BJ (cell line): Measurements from ENCODE around the gene SRPX2. TPM values are rescaled to one million over a fixed set of nuclear protein-coding genes. Genes with fewer than 3 reads are reported as not detected.

Experiments used
- CTCF ChIA-PET: fragments of 350-600 bp; formaldehyde crosslinking; extraction: SDS; loops from one replicate; lab custom pipeline; 2021; ENCODE audit warnings: antibody characterized with exemption, inconsistent platforms; lab: Yijun Ruan, JAX
- POLR2A ChIA-PET: fragments of 300-600 bp; sonication (Branson Sonifier 250); formaldehyde crosslinking; extraction: SDS; loops from one replicate; lab custom pipeline; 2021; ENCODE audit warnings: antibody characterized with exemption; lab: Charles Lee
- DNase-seq: peaks from one replicate; pipeline ENCODE4 v3.0.0-alpha.2; 2011; ENCODE audit warnings: low read depth
- H3K27me3 ChIP-seq: 2 replicates; pipeline ENCODE4 v1.6.0; 2011; ENCODE audit warnings: low read length; ENCODE audit not compliant: control insufficient read depth, insufficient read depth
- H3K36me3 ChIP-seq: 2 replicates; pipeline ENCODE4 v1.5.1; 2011; ENCODE audit warnings: low read length; ENCODE audit not compliant: control insufficient read depth, insufficient read depth
- H3K4me3 ChIP-seq: 2 replicates; pipeline ENCODE4 v1.5.1; 2011; ENCODE audit warnings: low read depth, mild to moderate bottlenecking, control low read depth, low read length
- CTCF ChIP-seq: IDR thresholded peaks from 2 replicates; pipeline ENCODE4 v1.5.1; 2011; ENCODE audit warnings: low read depth, mild to moderate bottlenecking, control low read depth, inconsistent platforms, low read length, moderate library complexity; ENCODE audit not compliant: insufficient read depth
- polyA minus RNA-seq: library from RNA; depleted of rRNA, polyadenylated mRNA; stranded (reverse); fragments of >200 nt; gene quantifications from 2 replicates; pipeline ENCODE4 v1.2.3, GENCODE V29; 2011; rRNA and poly(A)+ RNA removed
- polyA plus RNA-seq: library from polyadenylated mRNA; depleted of rRNA; stranded (reverse); fragments of >200 nt; gene quantifications from 2 replicates; pipeline ENCODE4 v1.2.3, GENCODE V29; 2011; rRNA removed

The SRPX2 gene
- 47.3 and 52.7 TPM in 2 replicates for polyA plus RNA-seq
- polyA minus RNA-seq, result 15.1 and 19.1 TPM in 2 replicates

DNA sequence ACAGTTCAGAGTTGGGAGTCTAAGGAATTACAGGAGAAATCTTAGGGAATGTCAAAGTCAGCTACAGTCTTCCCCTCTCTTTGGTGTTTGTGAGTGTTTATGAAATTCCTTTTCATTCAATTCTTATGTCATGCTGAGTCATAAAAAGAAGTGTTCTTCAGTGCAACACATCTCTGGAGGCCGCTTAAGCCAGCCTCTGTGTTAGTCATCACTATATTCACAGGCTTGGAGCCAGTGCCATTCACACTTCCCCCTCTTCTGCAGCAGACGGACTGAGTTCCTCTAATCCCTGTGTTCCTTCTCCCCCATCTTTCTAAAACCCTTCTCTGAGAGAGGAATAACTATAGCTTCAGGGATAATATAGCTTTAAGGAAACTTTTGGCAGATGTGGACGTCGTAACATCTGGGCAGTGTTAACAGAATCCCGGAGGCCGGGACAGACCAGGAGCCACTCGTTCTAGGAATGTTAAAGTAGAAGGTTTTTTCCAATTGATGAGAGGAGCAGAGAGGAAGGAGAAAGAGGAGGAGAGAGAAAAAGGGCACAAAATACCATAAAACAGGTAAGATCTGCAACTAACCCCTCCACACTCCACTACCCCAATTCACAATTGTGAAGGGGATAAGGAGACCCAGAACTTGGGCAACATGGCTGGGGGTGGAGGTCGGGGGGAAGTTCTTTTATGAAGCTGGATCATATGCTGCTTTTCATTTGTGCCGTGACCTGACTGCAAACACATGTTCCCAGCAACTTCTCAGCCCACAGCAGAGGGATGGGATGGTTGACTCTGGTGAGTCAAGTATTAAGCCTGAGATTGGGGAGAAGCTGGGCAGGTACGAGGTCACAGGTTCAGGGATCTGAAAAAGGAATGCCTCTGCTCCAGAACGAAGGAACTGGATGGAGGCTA lies at the start of gene SRPX2:
TSS of gene SRPX2 (plus strand) at position 244 of the 905 bp plus-strand sequence. CDS start 2,124 bp downstream, outside the sequence.
- H3K27me3 ChIP-seq, result no peaks in the 10 kb centered on the region
- ChIA-PET POLR2A (no interaction called here), CTCF (interaction anchor here (0.7 to 1.8 kb wide), 3 partner anchors 27 to 41 kb away, joined by 3 to 8 read pairs (median 4); no protein-coding TSS in a partner anchor)
- DNase-seq, result peak; percentile 66
- peak within 1 kb of the TSS; percentile 45 for H3K4me3 ChIP-seq
- no peak for TF ChIP-seq CTCF
- H3K36me3 ChIP-seq, result no peaks in the 10 kb centered on the region

DNA sequence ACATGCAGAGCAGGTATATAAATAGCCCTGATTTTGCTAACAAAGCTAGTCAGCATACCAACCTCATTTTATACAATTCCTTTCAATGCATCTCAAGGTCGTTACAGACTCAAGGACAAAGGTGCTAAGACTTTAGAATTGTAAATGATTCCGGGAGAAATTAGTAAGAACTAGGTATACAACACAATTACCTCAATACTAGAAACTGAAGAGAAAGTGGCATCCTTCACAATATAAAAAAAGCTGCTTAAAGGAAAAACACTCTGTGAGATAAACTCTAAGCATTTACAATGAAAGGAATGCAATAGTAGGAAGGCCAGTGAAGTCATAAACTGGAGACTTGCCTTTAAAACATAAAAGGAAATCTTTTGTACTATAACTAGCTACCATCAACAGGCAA lies 47.4 kb upstream of the SRPX2 start:
- Histone ChIP-seq H3K4me3 (no peak overlapping the region), H3K36me3 (no peaks in the 10 kb centered on the region), H3K27me3 (no peaks in the 10 kb centered on the region)
- no peak for TF ChIP-seq CTCF
- DNase-seq, result no peak
- CTCF ChIA-PET, result no interaction called here
- POLR2A ChIA-PET, result no interaction called here

- H3K27me3 ChIP-seq, result no peaks in the 10 kb centered on the region
- no peak for DNase-seq
- POLR2A ChIA-PET, result no interaction called here
- H3K4me3 ChIP-seq, result no peak overlapping the region
- H3K36me3 ChIP-seq, result no peaks in the 10 kb centered on the region
- CTCF ChIA-PET, result interaction anchor here (0.6 to 1.6 kb wide), 2 partner anchors 21 to 169 kb away, joined by 3 to 5 read pairs; no protein-coding TSS in a partner anchor
- TF ChIP-seq CTCF, result no peak
Observed at GRCh38 chrX:100599456-100599855, 44.5 kb upstream of the SRPX2 start.

- no peak for DNase-seq
- CTCF ChIA-PET, result interaction anchor here (0.8 to 1.6 kb wide), 2 partner anchors 15 to 168 kb away, joined by 3 to 5 read pairs; no protein-coding TSS in a partner anchor
- POLR2A ChIA-PET, result no interaction called here
- Histone ChIP-seq H3K36me3 (no peaks in the 10 kb centered on the region), H3K27me3 (no peaks in the 10 kb centered on the region), H3K4me3 (no peak overlapping the region)
- TF ChIP-seq CTCF, result no peak
Observed at GRCh38 chrX:100600340-100600739, 43.7 kb upstream of the SRPX2 start.

- H3K27me3 ChIP-seq, result no peaks in the 10 kb centered on the region
- TF ChIP-seq CTCF, result no peak
- H3K36me3 ChIP-seq, result no peaks in the 10 kb centered on the region
- CTCF ChIA-PET, result interaction anchor here (0.8 to 1.6 kb wide), 2 partner anchors 15 to 168 kb away, joined by 3 to 5 read pairs; no protein-coding TSS in a partner anchor
- H3K4me3 ChIP-seq, result no peak overlapping the region
- POLR2A ChIA-PET, result no interaction called here
- DNase-seq, result no peak
Observed at GRCh38 chrX:100600758-100601157, 43.2 kb upstream of the SRPX2 start.
